GM18858 (cell line): ENCODE data around the gene ZNF837.
A peak's percentile ranks its signal among the peaks of the same experiment; 100 is the strongest.
"Not testable (repeated sequence)": the region's sequence is repeated elsewhere in the genome, so short reads cannot be mapped to it uniquely, and the experiment has no call there.

Experiments
- ATAC-seq: cut with Tn5 transposase; IDR thresholded peaks from one replicate; pipeline ENCODE4 v1.9.1; 2021; ENCODE audit not compliant: unreplicated experiment

The ZNF837 gene

GRCh38 chr19:58351990-58352755 is 28.7 kb downstream of the ZNF837 start:
- no peak for ATAC-seq

- ATAC-seq: no peak
Observed at GRCh38 chr19:58351558-58351878, 29.3 kb downstream of the ZNF837 start.

- ATAC-seq: no peak
Observed at GRCh38 chr19:58350871-58351557, 29.8 kb downstream of the ZNF837 start.

GRCh38 chr19:58350001-58350861 is 30.6 kb downstream of the ZNF837 start:
- no peak for ATAC-seq

GRCh38 chr19:58349590-58349989 is 31.2 kb downstream of the ZNF837 start:
- ATAC-seq: no peak

- not testable (repeated sequence) for ATAC-seq
Observed at GRCh38 chr19:58348080-58348479, 32.8 kb downstream of the ZNF837 start.

GRCh38 chr19:58346961-58347929 is 33.6 kb downstream of the ZNF837 start:
- ATAC-seq: no peak

- ATAC-seq: no peak
Observed at GRCh38 chr19:58345558-58345957, 35.3 kb downstream of the ZNF837 start.

GRCh38 chr19:58338825-58339558 is 41.8 kb downstream of the ZNF837 start:
- no peak for ATAC-seq

GRCh38 chr19:58338336-58338735 is 42.5 kb downstream of the ZNF837 start:
- no peak for ATAC-seq

- ATAC-seq: no peak
Observed at GRCh38 chr19:58336820-58337219, 44.0 kb downstream of the ZNF837 start.

- ATAC-seq: no peak
Observed at GRCh38 chr19:58336216-58336615, 44.6 kb downstream of the ZNF837 start.

- no peak for ATAC-seq
Observed at GRCh38 chr19:58335630-58336029, 45.2 kb downstream of the ZNF837 start.

- no peak for ATAC-seq
Observed at GRCh38 chr19:58334691-58335249, 46.1 kb downstream of the ZNF837 start.

GRCh38 chr19:58332697-58333096 is 48.1 kb downstream of the ZNF837 start:
- ATAC-seq: no peak

- no peak for ATAC-seq
Observed at GRCh38 chr19:58330458-58330857, 50.4 kb downstream of the ZNF837 start.

GRCh38 chr19:58328999-58329398 is 51.8 kb downstream of the ZNF837 start:
- ATAC-seq: no peak

- ATAC-seq: peak; percentile 61
Observed at GRCh38 chr19:58326914-58327726, 53.7 kb downstream of the ZNF837 start, which contains the start of gene ZSCAN22. Gene ZSCAN22 (plus strand): TSS chr19:58326994. CDS start chr19:58334803, 7,809 bp downstream.

- ATAC-seq: no peak
Observed at GRCh38 chr19:58326501-58326913, 54.3 kb downstream of the ZNF837 start.
